Activated B cell treated with CpG ODN at 0.5 μM for 24 hours (primary cell): ENCODE measurements around the gene ARL3. TPM values are rescaled to one million over a fixed set of nuclear protein-coding genes. Genes with fewer than 3 reads are reported as not detected.

ENCODE experiments used
- ATAC-seq: fragments of 200-7000 bp; cut with Tn5 transposase; one replicate; pipeline ENCODE4 v1.10.0; 2021; ENCODE audit warnings: low read depth, mild to moderate bottlenecking, moderate library complexity
- CTCF ChIA-PET: fragments of 350-600 bp; sonication (Branson Sonifier 250); formaldehyde crosslinking; loops from one replicate; lab custom pipeline; 2021; ENCODE audit warnings: antibody characterized with exemption; lab: Charles Lee
- POLR2A ChIA-PET: fragments of 350-600 bp; sonication (Branson Sonifier 250); formaldehyde crosslinking; loops from one replicate; lab custom pipeline; 2021; ENCODE audit warnings: antibody characterized with exemption; lab: Charles Lee
- DNase-seq: peaks from one replicate; pipeline ENCODE4 v3.0.0; 2022
- H3K27ac Mint-ChIP-seq: one replicate; pipeline ENCODE4 v1.8.0; 2020; ENCODE audit warnings: mixed read lengths
- H3K27me3 Mint-ChIP-seq: one replicate; pipeline ENCODE4 v1.8.0; 2021; ENCODE audit warnings: mixed read lengths
- H3K36me3 Mint-ChIP-seq: one replicate; pipeline ENCODE4 v1.8.0; 2021; ENCODE audit warnings: low read depth, mixed read lengths
- H3K4me1 Mint-ChIP-seq: one replicate; pipeline ENCODE4 v1.8.0; 2021; ENCODE audit warnings: mixed read lengths
- H3K4me3 Mint-ChIP-seq: one replicate; pipeline ENCODE4 v1.8.0; 2020; ENCODE audit warnings: mild to moderate bottlenecking, mixed read lengths
- H3K9me3 Mint-ChIP-seq: one replicate; pipeline ENCODE4 v1.8.0; 2020; ENCODE audit warnings: mixed read lengths
- intact Hi-C: fragments of 100-400 bp; cut with micrococcal nuclease; formaldehyde crosslinking; loops from one replicate; pipeline ENCODE4 v1.15.1; 2024
- total RNA-seq: library from RNA; stranded (reverse); gene quantifications from 2 replicates; pipeline ENCODE4 v1.2.3, GENCODE V29; 2022
- TF ChIP-seq, protein P1 (sequence below): fragments of 200-600 bp; IDR thresholded peaks from one replicate; pipeline ENCODE4 v1.8.0; 2022; ENCODE audit warnings: antibody characterized with exemption, mild to moderate bottlenecking

ARL3 gene
- total RNA-seq, 1 donor from 2014 or later: 5.1 TPM

DNA sequence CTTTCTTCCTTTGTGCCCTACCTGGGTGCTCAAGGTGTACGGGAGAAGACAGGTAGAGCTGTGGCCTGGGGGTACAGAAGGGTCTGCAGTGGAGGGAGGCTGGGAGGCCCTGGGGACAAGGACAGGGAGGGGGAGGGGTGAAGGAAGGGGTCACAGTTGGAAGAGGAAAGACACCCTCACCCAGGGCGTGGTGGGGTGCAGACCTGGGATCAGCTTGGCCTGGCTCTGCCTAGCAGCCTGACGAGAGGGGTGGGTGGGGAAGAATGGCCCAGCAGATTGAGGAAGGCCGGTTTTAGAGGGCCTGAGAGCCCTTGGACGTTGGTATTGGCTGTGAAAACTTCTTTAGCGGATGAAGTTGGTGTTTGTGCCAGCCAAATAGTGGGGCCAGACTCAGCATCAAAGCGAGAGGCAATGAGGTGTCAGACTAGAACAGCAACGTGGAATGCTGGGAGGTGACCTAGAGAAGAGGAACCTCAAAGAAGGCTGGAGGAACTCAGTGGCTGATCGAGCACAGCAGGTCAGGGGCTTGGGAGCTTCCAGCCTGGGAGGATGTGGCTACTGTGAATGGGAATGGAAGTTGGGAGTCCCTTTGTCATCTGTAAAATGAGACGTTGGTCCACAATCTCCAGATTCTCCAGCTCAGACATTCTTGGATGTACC is 88.0 kb downstream of the ARL3 start:
- Mint-ChIP-seq H3K4me1 (peaks cover 11% of the 10 kb centered on the region), H3K36me3 (peaks cover 15% of the 10 kb centered on the region), H3K9me3 (no peaks in the 10 kb centered on the region), H3K27ac (no peak overlapping the region), H3K27me3 (no peaks in the 10 kb centered on the region), H3K4me3 (no peak overlapping the region)
- POLR2A ChIA-PET: no interaction called here
- CTCF ChIA-PET: interaction anchor here (0.6 kb wide), 1 partner anchor 82 kb away, joined by 3 read pairs; no protein-coding TSS in a partner anchor
- intact Hi-C loops: no loop called here
- TF ChIP-seq, protein P1, sequence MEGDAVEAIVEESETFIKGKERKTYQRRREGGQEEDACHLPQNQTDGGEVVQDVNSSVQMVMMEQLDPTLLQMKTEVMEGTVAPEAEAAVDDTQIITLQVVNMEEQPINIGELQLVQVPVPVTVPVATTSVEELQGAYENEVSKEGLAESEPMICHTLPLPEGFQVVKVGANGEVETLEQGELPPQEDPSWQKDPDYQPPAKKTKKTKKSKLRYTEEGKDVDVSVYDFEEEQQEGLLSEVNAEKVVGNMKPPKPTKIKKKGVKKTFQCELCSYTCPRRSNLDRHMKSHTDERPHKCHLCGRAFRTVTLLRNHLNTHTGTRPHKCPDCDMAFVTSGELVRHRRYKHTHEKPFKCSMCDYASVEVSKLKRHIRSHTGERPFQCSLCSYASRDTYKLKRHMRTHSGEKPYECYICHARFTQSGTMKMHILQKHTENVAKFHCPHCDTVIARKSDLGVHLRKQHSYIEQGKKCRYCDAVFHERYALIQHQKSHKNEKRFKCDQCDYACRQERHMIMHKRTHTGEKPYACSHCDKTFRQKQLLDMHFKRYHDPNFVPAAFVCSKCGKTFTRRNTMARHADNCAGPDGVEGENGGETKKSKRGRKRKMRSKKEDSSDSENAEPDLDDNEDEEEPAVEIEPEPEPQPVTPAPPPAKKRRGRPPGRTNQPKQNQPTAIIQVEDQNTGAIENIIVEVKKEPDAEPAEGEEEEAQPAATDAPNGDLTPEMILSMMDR: no peak
- no peak for DNase-seq
- no peak for ATAC-seq

DNA sequence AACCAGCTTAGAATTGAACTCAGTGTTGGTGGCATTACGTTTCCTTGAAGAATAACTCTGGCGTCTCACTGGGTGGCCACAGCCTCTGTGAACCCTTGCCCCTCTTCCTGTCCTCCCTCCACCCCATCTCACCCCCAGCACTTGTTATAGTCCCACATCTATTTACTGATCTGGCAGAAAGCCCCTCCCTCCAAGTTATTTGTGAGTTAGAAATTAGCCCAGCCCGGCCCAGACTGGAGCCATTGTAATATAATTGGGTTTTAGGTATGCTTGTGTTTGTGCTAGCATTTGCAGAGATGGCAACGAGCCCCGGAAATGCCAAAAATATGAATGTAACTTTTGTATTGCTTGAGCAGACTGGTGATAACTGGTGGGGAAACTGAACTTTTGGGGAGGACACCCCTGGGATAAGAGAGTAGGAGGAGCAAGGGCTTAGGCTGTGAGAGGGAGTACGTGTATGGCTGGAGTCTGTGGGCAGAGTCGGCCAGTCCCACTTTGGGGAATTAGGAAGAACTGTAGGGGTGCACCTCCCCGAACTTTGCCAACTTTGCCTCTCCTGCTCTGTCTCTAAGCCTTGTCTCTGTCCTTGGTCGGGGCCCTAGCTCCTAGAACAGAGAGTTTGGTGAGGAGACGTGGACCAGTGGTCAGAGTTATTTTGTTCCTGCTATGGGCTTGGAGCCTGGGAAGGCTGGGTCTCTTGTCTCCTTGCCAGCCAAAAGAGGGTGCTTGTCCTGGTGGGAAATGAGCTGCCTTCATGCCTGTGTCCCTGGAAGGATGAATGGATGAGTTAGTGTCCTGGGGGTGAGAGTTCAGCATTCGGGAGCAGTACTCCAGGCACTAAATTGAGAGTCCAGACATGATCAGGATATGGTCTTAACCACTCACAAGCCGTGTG is 89.2 kb downstream of the ARL3 start:
- ChIA-PET CTCF (no interaction called here), POLR2A (no interaction called here)
- H3K9me3 Mint-ChIP-seq: no peaks in the 10 kb centered on the region
- intact Hi-C loops: no loop called here
- peaks cover 11% of the 10 kb centered on the region for H3K4me1 Mint-ChIP-seq
- no peak overlapping the region for H3K4me3 Mint-ChIP-seq
- TF ChIP-seq, protein P1: no peak
- DNase-seq (no peak), ATAC-seq (no peak)
- H3K27ac Mint-ChIP-seq: no peak overlapping the region
- H3K36me3 Mint-ChIP-seq: peaks cover 7% of the 10 kb centered on the region
- no peaks in the 10 kb centered on the region for H3K27me3 Mint-ChIP-seq

DNA sequence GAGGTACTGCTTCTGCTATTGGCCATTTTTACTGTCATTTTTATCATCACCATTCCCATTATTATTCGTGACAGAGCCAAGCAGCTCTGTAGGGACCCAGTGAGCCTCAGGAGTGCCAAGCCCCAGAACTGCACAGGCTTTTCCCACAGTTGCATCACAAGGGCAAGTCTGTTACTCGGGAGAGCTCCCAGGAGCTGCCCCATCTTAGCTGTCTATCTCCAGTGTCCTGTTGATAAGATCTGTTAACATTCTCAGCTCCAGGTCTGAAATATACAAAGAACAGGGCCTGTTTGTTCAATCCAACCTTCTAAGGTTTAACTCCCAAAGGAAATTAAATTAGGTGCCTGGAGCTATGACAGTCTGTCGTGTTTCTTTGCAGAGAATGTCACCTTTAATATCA is 90.1 kb downstream of the ARL3 start:
- no peak overlapping the region for H3K4me3 Mint-ChIP-seq
- ATAC-seq: no peak
- H3K27me3 Mint-ChIP-seq: no peaks in the 10 kb centered on the region
- CTCF ChIA-PET: no interaction called here
- TF ChIP-seq, protein P1: no peak
- H3K4me1 Mint-ChIP-seq: peaks cover 11% of the 10 kb centered on the region
- peaks cover 8% of the 10 kb centered on the region for H3K36me3 Mint-ChIP-seq
- POLR2A ChIA-PET: no interaction called here
- intact Hi-C loops: no loop called here
- no peak for DNase-seq
- H3K27ac Mint-ChIP-seq: no peak overlapping the region
- no peaks in the 10 kb centered on the region for H3K9me3 Mint-ChIP-seq

Other genes with a start within 250 kb of the ARL3 start
- gene ACTR1A, start 211.7 kb downstream of the ARL3 start, total RNA-seq: 55.1 and 71.9 TPM in 2 replicates
- gene SUFU, start 210.4 kb downstream of the ARL3 start, total RNA-seq: 5.7 and 7.4 TPM in 2 replicates
- gene TRIM8, start 69.9 kb downstream of the ARL3 start, total RNA-seq: 48.2 and 52.5 TPM in 2 replicates
- 22.1 and 28.9 TPM in 2 replicates for gene SFXN2, start 239 bp upstream of the ARL3 start, total RNA-seq
- 30.5 and 30.8 TPM in 2 replicates for gene WBP1L, start 29.6 kb upstream of the ARL3 start, total RNA-seq
- gene CYP17A1, start 123.0 kb upstream of the ARL3 start, total RNA-seq: not detected in 2 replicates
- gene BORCS7, start 139.9 kb upstream of the ARL3 start, total RNA-seq: 12.1 and 17.4 TPM in 2 replicates
- gene AS3MT, start 155.1 kb upstream of the ARL3 start, total RNA-seq: 0.31 and 0.46 TPM in 2 replicates
- gene CNNM2, start 203.9 kb upstream of the ARL3 start, total RNA-seq: 5.5 and 7.3 TPM in 2 replicates